ENCODE results near the gene SOX9. TPM values are rescaled to one million over a fixed set of nuclear protein-coding genes. Genes with fewer than 3 reads are reported as not detected.

Gene SOX9
- polyA plus RNA-seq, 2 of the 4 experiments (the other 2 are of a cell fraction) = 6.7 to 12.3 TPM

DNA sequence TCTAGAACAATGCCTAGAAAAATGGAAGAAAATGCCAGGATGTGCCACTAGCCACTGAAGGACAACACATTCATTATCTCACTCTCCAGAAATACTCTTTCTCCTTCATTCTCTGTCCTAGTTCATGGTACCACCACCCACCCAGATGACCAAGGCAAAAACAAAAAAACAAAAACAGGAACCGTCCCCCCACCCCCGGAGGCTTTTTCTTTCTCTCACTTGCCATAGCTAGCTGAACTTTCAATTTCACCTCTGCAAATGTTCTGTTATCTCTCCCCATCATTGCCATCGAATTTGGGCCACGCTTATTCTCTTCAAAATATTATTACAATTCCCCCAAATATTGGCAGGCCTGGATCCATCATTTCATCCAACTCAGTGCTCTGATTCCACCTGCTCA is 49.0 kb downstream of the SOX9 start:
- no peaks in the 10 kb centered on the region for H3K4me1 ChIP-seq
- no peak overlapping the region for H3K4me3 ChIP-seq
- no peak overlapping the region for H3K27ac ChIP-seq
- no peaks in the 10 kb centered on the region for H3K9me3 ChIP-seq
- FAIRE-seq = no peak
- DNase-seq (ENCODE audit: low read depth in 1 of 2, low spot score in 1 of 2) = no peak
- no peak overlapping the region for H3K4me2 ChIP-seq
- POLR2A ChIA-PET = no interaction called here
- WGBS (ENCODE audit: missing lambda C conversion rate) = 74% methylated on average over 4 of the region's 4 CpGs
- no peak for TF ChIP-seq CHD4 (IDR thresholded peaks at IDR 0.05; ENCODE audit: borderline replicate concordance)
- no peak for TF ChIP-seq MAFK (IDR thresholded peaks at IDR 0.05; ENCODE audit: partially characterized antibody)
- TF ChIP-seq, protein P1, sequence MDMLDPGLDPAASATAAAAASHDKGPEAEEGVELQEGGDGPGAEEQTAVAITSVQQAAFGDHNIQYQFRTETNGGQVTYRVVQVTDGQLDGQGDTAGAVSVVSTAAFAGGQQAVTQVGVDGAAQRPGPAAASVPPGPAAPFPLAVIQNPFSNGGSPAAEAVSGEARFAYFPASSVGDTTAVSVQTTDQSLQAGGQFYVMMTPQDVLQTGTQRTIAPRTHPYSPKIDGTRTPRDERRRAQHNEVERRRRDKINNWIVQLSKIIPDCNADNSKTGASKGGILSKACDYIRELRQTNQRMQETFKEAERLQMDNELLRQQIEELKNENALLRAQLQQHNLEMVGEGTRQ (IDR thresholded peaks at IDR 0.05) = no peak
- TF ChIP-seq CEBPB (IDR thresholded peaks at IDR 0.05) = no peak
- TF ChIP-seq HEYL (CRISPR knock-in tag; IDR thresholded peaks at IDR 0.05) = no peak
- no peak for TF ChIP-seq SREBF2 (IDR thresholded peaks at IDR 0.05)
- TF ChIP-seq CBX8 (IDR thresholded peaks at IDR 0.05) = no peak
- TF ChIP-seq SMC3 (IDR thresholded peaks at IDR 0.05) = no peak
- TF ChIP-seq RFX5 (IDR thresholded peaks at IDR 0.05) = no peak
- no peak for TF ChIP-seq HMGXB4 (CRISPR knock-in tag; IDR thresholded peaks at IDR 0.05; ENCODE audit: borderline replicate concordance)
- no peak for TF ChIP-seq PHF8 (IDR thresholded peaks at IDR 0.05; ENCODE audit: borderline replicate concordance, low read depth)
- TF ChIP-seq ZC3H11A (IDR thresholded peaks at IDR 0.05) = no peak
- no peak for TF ChIP-seq HES2 (IDR thresholded peaks at IDR 0.05)
- TF ChIP-seq TFCP2L1 (CRISPR knock-in tag; IDR thresholded peaks at IDR 0.05) = no peak
- ATAC-seq = no peak
- CTCF ChIA-PET = interaction anchor here (2.2 kb wide), 1 partner anchor 17 kb away, joined by 8 read pairs; no protein-coding TSS in a partner anchor

- WGBS (ENCODE audit: missing lambda C conversion rate) = 35% methylated on average over 7 of the region's 7 CpGs
- Histone ChIP-seq H3K4me1 (peaks cover 2% of the 10 kb centered on the region; the same call in 1 of the 3 replicates), H3K9me3 (no peaks in the 10 kb centered on the region), H3K27ac (peak overlapping the region in 1 of 2 experiments; percentile 5; a peak in 1 of 6 replicates), H3K4me3 (no peak overlapping the region), H3K4me2 (0 out of 3 replicates have a peak overlapping the region, but pooled peaks have one; percentile 11)
- no peak for TF ChIP-seq ZFP36 (IDR thresholded peaks at IDR 0.05; ENCODE audit: borderline replicate concordance, partially characterized antibody)
- TF ChIP-seq RAD21 (conservative IDR thresholded peaks at IDR 0.05 in 1 of 2, IDR thresholded peaks at IDR 0.05 in 1 of 2) = peak; percentile 5 to 25; a peak in 1 of 5 replicates
- ATAC-seq = peak in 1 of 2 experiments; percentile 26; a peak in 3 of 6 replicates
- FAIRE-seq = no peak
- no peak for DNase-seq (ENCODE audit: low read depth in 1 of 2, low spot score in 1 of 2)
- CTCF ChIA-PET = interaction anchor here (0.6 to 2.2 kb wide), 6 partner anchors 9 to 1413 kb away, joined by 3 to 8 read pairs (median 3); no protein-coding TSS in a partner anchor
- POLR2A ChIA-PET = interaction anchor here (1.0 kb wide), 1 partner anchor 51 kb away, joined by 3 read pairs; the partner anchor contains the start of gene SOX9
These were observed 51.2 kb downstream of the SOX9 start for GRCh38 chr17:72171703-72172667.

DNA sequence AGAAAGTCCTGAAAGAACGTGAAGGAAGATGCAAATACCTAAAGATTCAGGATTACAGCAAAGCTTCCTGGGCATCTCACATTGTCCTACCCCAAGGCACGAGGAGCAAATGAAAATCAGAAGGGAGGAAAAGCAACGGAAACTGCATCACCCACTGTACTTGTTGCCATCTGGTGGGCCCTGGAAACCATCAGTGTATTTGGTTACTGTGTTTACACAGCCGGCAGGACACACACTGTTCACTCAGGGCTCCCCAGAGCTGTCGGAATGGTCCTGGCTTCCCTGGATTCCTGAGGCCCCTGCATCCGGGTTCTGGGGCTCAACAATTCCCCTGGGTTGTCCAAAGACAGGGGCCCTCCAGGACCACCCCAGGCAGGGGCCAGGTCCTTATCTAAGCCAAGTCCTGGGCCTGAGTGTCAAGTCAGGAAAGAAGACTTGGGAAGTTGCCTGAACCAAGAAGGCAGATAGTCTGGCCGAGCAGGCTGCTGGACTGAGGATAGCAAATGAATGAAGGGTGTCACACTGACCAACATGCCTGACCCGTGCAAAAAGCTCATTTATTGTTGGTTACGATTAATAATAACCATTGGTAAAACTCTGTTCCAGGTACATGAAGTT is 52.8 kb downstream of the SOX9 start:
- CTCF ChIA-PET = interaction anchor here (0.6 kb wide), 4 partner anchors 13 to 634 kb away, joined by 3 to 5 read pairs (median 4); no protein-coding TSS in a partner anchor
- Histone ChIP-seq H3K4me1 (peaks cover 2% of the 10 kb centered on the region; the same call in 1 of the 3 replicates), H3K9me3 (no peaks in the 10 kb centered on the region), H3K4me3 (no peak overlapping the region), H3K4me2 (no peak overlapping the region), H3K27ac (peak overlapping the region in 1 of 2 experiments; percentile 15; a peak in 2 of 6 replicates)
- WGBS (ENCODE audit: missing lambda C conversion rate) = 63% methylated on average over 9 of the region's 9 CpGs
- no peak for DNase-seq (ENCODE audit: low read depth in 1 of 2, low spot score in 1 of 2)
- POLR2A ChIA-PET = no interaction called here
- ATAC-seq = peak in 1 of 2 experiments; percentile 60; a peak in 3 of 6 replicates
- no peak for FAIRE-seq
- no peak for TF ChIP-seq RNF2 (IDR thresholded peaks at IDR 0.05; ENCODE audit: borderline replicate concordance, low read depth)
- no peak for TF ChIP-seq BCL3 (IDR thresholded peaks at IDR 0.05)
- no peak for TF ChIP-seq BHLHE40 (IDR thresholded peaks at IDR 0.05; ENCODE audit: low read depth, low read length)
- TF ChIP-seq RFX5 (IDR thresholded peaks at IDR 0.05) = no peak
- TF ChIP-seq, protein P2, sequence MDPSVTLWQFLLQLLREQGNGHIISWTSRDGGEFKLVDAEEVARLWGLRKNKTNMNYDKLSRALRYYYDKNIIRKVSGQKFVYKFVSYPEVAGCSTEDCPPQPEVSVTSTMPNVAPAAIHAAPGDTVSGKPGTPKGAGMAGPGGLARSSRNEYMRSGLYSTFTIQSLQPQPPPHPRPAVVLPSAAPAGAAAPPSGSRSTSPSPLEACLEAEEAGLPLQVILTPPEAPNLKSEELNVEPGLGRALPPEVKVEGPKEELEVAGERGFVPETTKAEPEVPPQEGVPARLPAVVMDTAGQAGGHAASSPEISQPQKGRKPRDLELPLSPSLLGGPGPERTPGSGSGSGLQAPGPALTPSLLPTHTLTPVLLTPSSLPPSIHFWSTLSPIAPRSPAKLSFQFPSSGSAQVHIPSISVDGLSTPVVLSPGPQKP (IDR thresholded peaks at IDR 0.05; ENCODE audit: low read depth, low read length) = no peak
- no peak for TF ChIP-seq HOXB13 (CRISPR knock-in tag; IDR thresholded peaks at IDR 0.05; ENCODE audit: low read depth)
- TF ChIP-seq HES2 (IDR thresholded peaks at IDR 0.05) = no peak
- TF ChIP-seq PBX3 (IDR thresholded peaks at IDR 0.05) = no peak
- TF ChIP-seq CEBPB (IDR thresholded peaks at IDR 0.05) = no peak
- no peak for TF ChIP-seq HEYL (CRISPR knock-in tag; IDR thresholded peaks at IDR 0.05)
- no peak for TF ChIP-seq TP53 (CRISPR knock-in tag; IDR thresholded peaks at IDR 0.05)

Data from A549 (cell line).